Subcutaneous abdominal adipose tissue (tissue), 5 donors: ENCODE results near the gene CHRNG.
"Not testable (repeated sequence)": the region's sequence is repeated elsewhere in the genome, so short reads cannot be mapped to it uniquely, and the experiment has no call there.

ENCODE experiments used
- H3K27ac ChIP-seq: one replicate; pipeline ENCODE4 v1.7.0; 2013; ENCODE audit warnings: low read depth, mild to moderate bottlenecking, inconsistent platforms, low read length, moderate library complexity
- H3K27me3 ChIP-seq, 5 donors: one replicate each; pipeline ENCODE4 v1.7.0; 2013; ENCODE audit warnings: low read length in 5 of 5, inconsistent platforms in 1 of 5; ENCODE audit not compliant: control insufficient read depth in 5 of 5, insufficient read depth in 4 of 5
- H3K36me3 ChIP-seq, 5 donors: one replicate each; pipeline ENCODE4 v1.7.0; 2013; ENCODE audit warnings: low read length in 5 of 5; ENCODE audit not compliant: control insufficient read depth in 5 of 5, insufficient read depth in 5 of 5
- H3K4me1 ChIP-seq, 5 donors: one replicate each; pipeline ENCODE4 v1.7.0; 2013; ENCODE audit warnings: low read length in 5 of 5, mild to moderate bottlenecking in 3 of 5, moderate library complexity in 1 of 5; ENCODE audit not compliant: control insufficient read depth in 5 of 5, insufficient read depth in 5 of 5
- H3K4me3 ChIP-seq, 5 donors: one replicate each; pipeline ENCODE4 v1.7.0; 2013; ENCODE audit warnings: low read length in 5 of 5, low read depth in 1 of 5
- H3K9ac ChIP-seq, 5 donors: one replicate each; pipeline ENCODE4 v1.7.0; 2013; ENCODE audit warnings: low read length in 5 of 5, mild to moderate bottlenecking in 4 of 5, moderate library complexity in 3 of 5
- H3K9me3 ChIP-seq, 5 donors: one replicate each; pipeline ENCODE4 v1.7.0; 2013; ENCODE audit warnings: low read length in 5 of 5; ENCODE audit not compliant: control insufficient read depth in 5 of 5
- donor health status: healthy.
- donor health status: healthy.
- donor health status: healthy.
- donor health status: healthy.
- donor health status: healthy.

CHRNG gene

DNA sequence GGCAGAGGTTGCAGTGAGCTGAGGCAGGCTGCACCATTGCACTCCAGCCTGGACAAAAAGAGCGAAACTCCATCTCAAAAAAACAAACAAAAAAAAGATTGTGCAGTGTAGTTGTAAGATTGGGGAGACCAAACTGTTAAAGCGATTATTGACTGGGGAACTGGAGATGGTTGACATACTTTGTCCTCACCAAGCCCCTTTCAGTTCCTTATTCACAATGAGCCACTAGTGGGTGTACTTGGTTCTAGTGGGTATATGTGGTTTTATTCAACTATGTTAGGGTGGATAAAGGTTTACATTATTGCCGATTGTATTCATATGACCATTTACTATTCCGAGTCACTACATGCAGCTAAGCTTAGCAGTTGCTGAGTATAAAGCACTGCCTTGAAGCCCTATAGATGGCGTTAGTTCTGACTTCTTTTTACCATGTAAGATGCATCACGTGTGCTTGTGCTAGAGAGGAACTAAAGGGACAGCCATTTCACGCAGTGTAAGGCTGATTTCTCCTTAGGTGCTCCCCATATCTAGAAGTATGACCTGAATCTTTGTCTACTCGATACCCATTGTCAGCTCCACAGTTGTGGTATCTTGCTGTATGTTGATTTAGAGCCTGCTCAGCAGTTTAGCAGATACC is 23.1 kb downstream of the CHRNG start:
- H3K9ac ChIP-seq = no peak overlapping the region
- no peaks in the 10 kb centered on the region for H3K9me3 ChIP-seq
- H3K4me1 ChIP-seq = no peaks in the 10 kb centered on the region
- no peak overlapping the region for H3K27ac ChIP-seq
- H3K36me3 ChIP-seq = peaks cover 36 to 92% (median 72%) of the 10 kb centered on the region in 5 donors
- H3K27me3 ChIP-seq = no peaks in the 10 kb centered on the region
- no peak overlapping the region for H3K4me3 ChIP-seq

DNA sequence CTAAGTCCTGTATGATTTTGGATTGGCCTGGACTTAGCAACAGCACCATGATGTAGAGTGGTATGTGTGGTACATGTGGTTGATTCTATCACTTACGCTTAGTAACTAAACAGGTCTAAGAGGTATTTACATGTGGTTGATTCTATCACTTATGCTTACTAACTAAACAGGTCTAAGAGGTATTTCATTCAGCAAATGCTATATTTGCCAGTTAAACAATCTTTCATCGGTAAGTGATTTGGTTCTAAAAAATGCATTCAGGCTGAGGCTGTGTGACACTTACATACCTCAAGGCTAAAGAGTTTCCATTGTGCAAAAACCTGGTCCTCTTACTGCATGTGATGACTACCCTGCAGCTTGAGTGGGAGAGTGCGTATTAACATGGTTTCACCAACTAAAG is 24.1 kb downstream of the CHRNG start:
- Histone ChIP-seq H3K9me3 (no peaks in the 10 kb centered on the region), H3K9ac (no peak overlapping the region), H3K27ac (no peak overlapping the region), H3K4me3 (no peak overlapping the region), H3K4me1 (no peaks in the 10 kb centered on the region), H3K36me3 (peaks cover 44 to 93% (median 76%) of the 10 kb centered on the region in 5 donors), H3K27me3 (no peaks in the 10 kb centered on the region)

DNA sequence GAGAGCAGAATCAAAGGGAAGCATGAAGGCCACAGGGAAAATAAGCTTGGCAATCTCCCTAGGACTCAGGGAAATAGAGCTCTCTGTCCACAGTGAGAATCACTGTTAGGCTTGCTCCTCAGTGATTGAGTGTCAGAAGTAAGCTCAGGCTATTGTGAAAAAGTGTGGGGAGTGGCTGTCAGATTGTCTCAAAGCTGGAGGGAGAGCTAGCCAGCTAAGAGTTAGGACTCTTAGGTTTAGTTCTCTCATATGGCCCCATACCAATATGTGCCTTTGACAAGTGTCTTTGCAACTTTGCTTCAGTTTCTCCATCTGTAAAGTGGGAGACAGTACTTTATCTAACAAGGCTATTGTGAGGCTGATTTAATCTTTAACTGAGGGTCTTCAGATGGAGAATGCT is 28.2 kb downstream of the CHRNG start:
- Histone ChIP-seq H3K9me3 (no peaks in the 10 kb centered on the region), H3K4me3 (no peak overlapping the region), H3K27ac (no peak overlapping the region), H3K9ac (no peak overlapping the region), H3K27me3 (no peaks in the 10 kb centered on the region), H3K4me1 (no peaks in the 10 kb centered on the region), H3K36me3 (peaks cover 45 to 97% (median 81%) of the 10 kb centered on the region in 5 donors)

DNA sequence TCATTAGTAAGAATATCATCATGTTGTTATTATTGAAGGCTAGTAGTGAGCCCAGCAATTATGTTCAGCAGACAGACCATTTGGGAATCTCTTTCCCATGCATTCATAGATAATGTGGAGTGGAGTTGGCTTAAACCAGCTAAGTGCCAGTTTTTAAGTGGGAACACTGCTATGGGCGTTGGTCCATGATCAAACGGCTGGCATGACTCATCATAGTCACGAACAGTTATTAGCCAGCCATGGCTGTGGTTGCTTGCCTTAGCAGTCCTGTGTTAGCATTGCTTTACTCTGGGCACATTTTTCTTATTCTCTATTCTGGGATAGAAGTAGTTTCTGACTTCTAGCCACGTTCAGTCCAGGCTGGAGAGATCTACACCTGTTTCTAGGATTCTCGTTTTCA is 28.7 kb downstream of the CHRNG start:
- Histone ChIP-seq H3K4me1 (no peaks in the 10 kb centered on the region), H3K27me3 (no peaks in the 10 kb centered on the region), H3K36me3 (peaks cover 46 to 97% (median 80%) of the 10 kb centered on the region in 5 donors), H3K4me3 (no peak overlapping the region), H3K9ac (no peak overlapping the region), H3K27ac (no peak overlapping the region), H3K9me3 (no peaks in the 10 kb centered on the region)

DNA sequence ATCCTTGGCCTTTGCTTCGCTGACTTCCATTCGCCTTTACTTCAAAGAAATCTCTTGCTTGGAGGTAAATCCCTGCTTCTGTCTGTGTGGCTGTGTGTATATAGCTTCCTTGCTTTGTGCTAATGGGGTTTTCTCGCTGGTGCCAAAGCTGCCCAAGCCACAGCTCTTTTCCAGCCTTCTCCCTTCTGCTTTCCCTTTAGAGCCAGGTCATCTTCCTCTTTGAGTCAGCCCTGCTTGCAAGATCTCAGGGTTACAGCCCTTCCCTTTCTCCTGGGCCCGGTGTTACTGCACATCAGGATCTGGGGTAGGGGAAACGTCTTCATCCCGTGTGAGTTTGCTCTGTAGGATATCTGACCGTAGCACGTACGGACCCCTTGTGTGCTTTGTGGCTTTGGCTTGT is 30.0 kb downstream of the CHRNG start:
- Histone ChIP-seq H3K27ac (no peak overlapping the region), H3K4me1 (no peaks in the 10 kb centered on the region), H3K9me3 (no peaks in the 10 kb centered on the region), H3K27me3 (no peaks in the 10 kb centered on the region), H3K4me3 (no peak overlapping the region), H3K9ac (no peak overlapping the region), H3K36me3 (peaks cover 47 to 97% (median 78%) of the 10 kb centered on the region in 5 donors)

DNA sequence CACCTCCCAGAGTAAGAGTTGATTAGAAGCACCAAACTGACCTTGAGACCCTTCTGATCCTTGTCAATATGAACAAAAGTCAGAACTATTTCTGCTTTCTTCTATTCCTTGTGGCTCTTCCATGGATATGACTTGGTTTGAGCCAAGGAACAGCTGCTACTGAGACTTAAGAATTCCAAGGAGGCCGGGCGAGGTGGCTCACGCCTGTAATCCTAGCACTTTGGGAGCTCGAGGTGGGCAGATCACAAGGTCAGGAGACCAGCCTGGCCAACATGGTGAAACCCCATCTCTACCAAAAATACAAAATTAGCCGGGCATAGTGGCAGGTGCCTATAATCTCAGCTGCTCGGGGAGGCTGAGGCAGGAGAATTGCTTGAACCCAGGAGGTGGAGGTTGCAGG is 31.0 kb downstream of the CHRNG start:
- H3K4me3 ChIP-seq, H3K9me3 ChIP-seq, H3K9ac ChIP-seq, H3K27ac ChIP-seq, H3K4me1 ChIP-seq, H3K27me3 ChIP-seq: not testable (repeated sequence)
- peaks cover 48 to 97% (median 79%) of the 10 kb centered on the region in 5 donors for H3K36me3 ChIP-seq

DNA sequence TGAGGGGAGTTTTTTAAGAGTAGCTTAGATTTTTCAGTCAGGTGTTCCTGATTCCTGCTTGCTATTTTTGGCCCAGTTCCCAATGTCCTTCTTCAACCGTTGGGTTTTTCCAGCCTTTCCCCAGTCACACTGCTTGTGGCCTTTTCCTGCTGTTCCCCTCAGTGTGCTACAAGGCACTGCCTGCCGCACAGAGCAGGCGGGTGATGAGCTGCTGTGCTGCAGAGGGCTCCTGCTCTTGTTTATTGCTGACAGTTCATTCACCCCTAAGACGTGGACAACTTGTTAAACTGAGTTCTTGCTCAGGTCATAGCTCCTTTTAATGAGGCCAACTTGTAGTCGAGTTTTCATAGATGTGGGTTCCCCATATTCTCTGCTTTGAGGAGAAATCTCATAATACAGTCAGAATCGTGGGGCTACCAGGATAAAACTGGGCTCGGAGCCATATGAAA is 31.6 kb downstream of the CHRNG start:
- Histone ChIP-seq H3K4me3 (no peak overlapping the region), H3K9ac (no peak overlapping the region), H3K9me3 (no peaks in the 10 kb centered on the region), H3K27ac (no peak overlapping the region), H3K4me1 (no peaks in the 10 kb centered on the region), H3K27me3 (no peaks in the 10 kb centered on the region), H3K36me3 (peaks cover 48 to 91% (median 75%) of the 10 kb centered on the region in 5 donors)

DNA sequence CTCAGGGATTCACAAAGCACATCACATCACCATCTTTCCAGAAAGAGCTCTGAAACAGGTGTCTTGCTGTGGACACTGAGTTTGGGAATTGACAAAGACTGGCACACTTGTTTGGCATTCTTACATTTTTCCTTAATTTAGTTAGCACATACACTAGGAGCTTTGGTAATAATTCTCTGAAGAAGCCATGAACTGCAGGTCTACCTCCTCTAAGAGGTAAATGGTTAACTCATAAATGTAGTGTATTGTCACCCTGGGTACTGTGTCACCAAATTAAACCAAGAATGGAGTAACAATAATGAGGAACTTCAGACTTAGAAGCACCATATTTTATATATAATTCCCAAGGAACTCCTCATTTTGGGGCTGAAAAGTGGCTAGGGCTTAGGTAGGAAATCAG is 33.5 kb downstream of the CHRNG start:
- no peaks in the 10 kb centered on the region for H3K27me3 ChIP-seq
- H3K36me3 ChIP-seq = peaks cover 43 to 82% (median 67%) of the 10 kb centered on the region in 5 donors
- no peak overlapping the region for H3K27ac ChIP-seq
- no peak overlapping the region for H3K4me3 ChIP-seq
- H3K4me1 ChIP-seq = no peaks in the 10 kb centered on the region
- no peaks in the 10 kb centered on the region for H3K9me3 ChIP-seq
- H3K9ac ChIP-seq = no peak overlapping the region

DNA sequence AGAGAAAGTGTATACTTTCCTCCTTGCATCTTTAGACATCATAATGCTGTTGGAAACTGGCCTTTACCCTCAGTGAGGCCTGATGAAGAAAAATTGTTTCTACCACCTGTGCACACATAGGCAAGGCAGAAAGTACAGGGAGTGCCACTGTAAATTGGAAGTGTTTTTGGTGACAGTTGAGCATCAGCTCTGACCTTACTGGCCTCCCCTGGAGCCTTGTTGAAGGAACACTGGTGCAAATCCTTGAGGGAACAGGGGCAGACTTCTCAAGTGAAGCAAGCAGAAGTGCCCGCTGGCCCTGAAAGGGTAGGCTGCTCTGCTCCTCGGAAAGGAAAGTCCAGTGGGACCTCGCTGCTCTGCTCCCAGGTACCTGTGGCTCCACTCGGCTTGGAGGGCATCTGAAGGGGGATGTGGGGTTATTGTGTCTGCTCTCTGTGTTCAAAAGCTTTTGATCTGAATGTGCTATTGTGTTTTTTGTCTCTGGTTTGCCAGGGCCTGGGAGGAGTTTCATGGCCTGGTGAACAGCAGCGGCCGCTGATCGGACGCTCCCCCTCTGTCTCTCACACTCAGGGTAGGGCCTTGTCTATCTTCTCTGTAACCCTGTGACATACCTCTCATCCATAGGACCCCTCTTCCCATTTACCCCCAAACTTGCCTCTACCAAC is 34.4 kb downstream of the CHRNG start:
- peaks cover 38 to 74% (median 59%) of the 10 kb centered on the region in 5 donors for H3K36me3 ChIP-seq

DNA sequence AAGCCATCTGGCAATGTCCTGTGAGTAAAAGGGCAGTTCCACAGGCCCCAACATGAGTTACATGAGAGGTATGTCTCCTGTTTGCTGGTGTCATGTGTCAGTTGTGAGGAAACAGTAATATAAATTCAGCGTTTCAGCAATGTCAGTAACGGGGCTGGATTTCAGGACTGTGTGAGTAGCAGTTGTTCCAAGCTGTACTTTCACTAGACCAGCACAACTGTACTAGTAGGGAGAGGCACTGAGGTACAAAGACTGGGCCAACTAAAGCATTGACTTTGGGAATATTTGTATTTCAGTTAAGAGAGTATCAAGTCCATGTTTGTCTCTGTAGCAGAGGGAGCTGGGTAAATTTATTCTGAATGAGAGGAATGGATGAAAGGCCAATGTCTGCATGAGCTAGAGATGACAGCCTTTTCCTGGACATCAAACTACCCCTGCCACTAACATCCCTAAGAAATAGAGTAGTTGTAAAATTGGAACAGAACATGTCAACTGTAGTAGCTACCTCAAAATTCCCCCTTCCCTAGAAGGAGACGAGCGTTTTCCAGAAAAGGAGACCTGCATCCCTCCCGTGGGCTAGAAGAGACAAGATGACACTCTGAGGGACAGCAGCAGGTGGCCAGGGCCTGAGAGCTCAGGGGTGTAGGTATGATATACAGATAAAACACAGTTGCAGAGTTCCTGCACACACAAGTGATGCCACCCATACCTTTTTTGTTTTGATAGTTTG is 35.3 kb downstream of the CHRNG start:
- no peaks in the 10 kb centered on the region for H3K27me3 ChIP-seq
- H3K9me3 ChIP-seq = no peaks in the 10 kb centered on the region
- peaks cover 31 to 64% (median 49%) of the 10 kb centered on the region in 5 donors for H3K36me3 ChIP-seq
- H3K4me3 ChIP-seq = no peak overlapping the region
- H3K9ac ChIP-seq = no peak overlapping the region
- no peak overlapping the region for H3K27ac ChIP-seq
- no peaks in the 10 kb centered on the region for H3K4me1 ChIP-seq

More for the DNA sequence above, 34.4 kb downstream of the CHRNG start:
- H3K4me3 ChIP-seq = no peak overlapping the region
- H3K27me3 ChIP-seq = no peaks in the 10 kb centered on the region
- no peaks in the 10 kb centered on the region for H3K4me1 ChIP-seq
- no peaks in the 10 kb centered on the region for H3K9me3 ChIP-seq
- H3K9ac ChIP-seq = no peak overlapping the region
- H3K27ac ChIP-seq = no peak overlapping the region
